Activated T-cell treated with anti-CD3 and anti-CD28 coated beads, Interleukin-2, amount 50 U/mL, for 24 hours (primary cell): Measurements from ENCODE around the gene KCNQ1.

Experiments used
- DNase-seq: peaks from one replicate; pipeline ENCODE4 v3.0.0-alpha.2; 2020
- H3K27ac Mint-ChIP-seq: 2 replicates; pipeline ENCODE4 v1.8.0; 2020; ENCODE audit warnings: mild to moderate bottlenecking, mixed read lengths
- H3K27me3 Mint-ChIP-seq: 2 replicates; pipeline ENCODE4 v1.8.0; 2020; ENCODE audit warnings: mixed read lengths
- H3K36me3 Mint-ChIP-seq: 2 replicates; pipeline ENCODE4 v1.8.0; 2020; ENCODE audit warnings: low read depth, mixed read lengths
- H3K4me1 Mint-ChIP-seq: 2 replicates; pipeline ENCODE4 v1.8.0; 2020; ENCODE audit warnings: low read depth, mixed read lengths
- H3K4me3 Mint-ChIP-seq: 2 replicates; pipeline ENCODE4 v1.8.0; 2020; ENCODE audit warnings: mild to moderate bottlenecking, moderate library complexity, mixed read lengths
- H3K9me3 Mint-ChIP-seq: 2 replicates; pipeline ENCODE4 v1.8.0; 2020; ENCODE audit warnings: mixed read lengths

The KCNQ1 gene

DNA sequence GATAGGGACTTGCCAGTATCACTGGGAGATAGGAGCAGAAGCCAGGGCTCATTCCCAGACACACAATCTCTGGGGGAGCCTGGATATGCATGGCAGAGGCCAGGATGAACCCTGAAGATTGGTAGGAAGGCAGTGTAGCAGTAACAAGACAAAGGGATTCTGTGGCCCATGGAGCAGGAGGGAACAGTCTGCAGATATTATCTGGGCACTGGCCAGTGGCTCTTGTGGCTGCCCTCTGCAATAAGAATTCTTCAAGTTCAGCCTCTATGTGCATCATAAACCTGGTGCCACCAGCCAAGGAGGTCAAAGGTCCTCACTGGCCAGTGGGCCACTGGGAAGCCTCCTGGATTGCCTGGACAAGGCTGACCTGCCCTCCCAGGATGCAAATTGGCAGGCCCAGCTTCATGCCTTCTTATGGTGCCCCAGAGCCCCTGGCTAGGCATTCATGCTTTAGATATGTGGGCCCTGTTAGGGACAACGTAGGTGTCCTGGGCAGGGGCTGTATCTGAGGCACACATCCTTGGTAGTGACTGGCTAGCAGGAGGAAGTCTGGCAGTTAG, 225.8 kb downstream of the KCNQ1 start:
- H3K27ac Mint-ChIP-seq, result no peak overlapping the region
- H3K9me3 Mint-ChIP-seq, result no peaks in the 10 kb centered on the region
- H3K4me3 Mint-ChIP-seq, result no peak overlapping the region
- no peaks in the 10 kb centered on the region for H3K4me1 Mint-ChIP-seq
- H3K27me3 Mint-ChIP-seq, result no peaks in the 10 kb centered on the region
- peak; percentile 18 for DNase-seq
- no peaks in the 10 kb centered on the region for H3K36me3 Mint-ChIP-seq

DNA sequence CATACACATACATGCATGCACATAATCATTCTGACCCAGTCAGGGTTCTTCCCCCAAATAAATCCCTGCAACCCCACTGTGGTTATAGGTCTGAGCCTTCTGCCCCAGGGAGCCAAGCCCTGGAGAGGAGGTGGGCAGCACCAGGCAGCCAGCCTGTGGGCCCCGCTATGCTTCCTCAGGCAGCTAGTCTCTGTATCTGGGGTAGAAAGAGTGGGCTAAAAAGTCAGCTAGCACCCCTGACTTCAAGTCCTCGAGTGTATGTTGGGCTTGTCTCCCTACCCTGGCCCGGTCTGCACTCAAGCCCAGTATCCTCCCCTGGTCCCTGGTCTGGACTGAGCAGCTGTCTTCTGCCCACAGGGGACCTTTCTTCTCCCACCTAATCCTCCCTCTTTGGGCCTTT, 226.9 kb downstream of the KCNQ1 start:
- Mint-ChIP-seq H3K9me3 (no peaks in the 10 kb centered on the region), H3K27ac (no peak overlapping the region), H3K4me3 (no peak overlapping the region), H3K4me1 (no peaks in the 10 kb centered on the region), H3K27me3 (no peaks in the 10 kb centered on the region), H3K36me3 (no peaks in the 10 kb centered on the region)
- DNase-seq, result no peak

DNA sequence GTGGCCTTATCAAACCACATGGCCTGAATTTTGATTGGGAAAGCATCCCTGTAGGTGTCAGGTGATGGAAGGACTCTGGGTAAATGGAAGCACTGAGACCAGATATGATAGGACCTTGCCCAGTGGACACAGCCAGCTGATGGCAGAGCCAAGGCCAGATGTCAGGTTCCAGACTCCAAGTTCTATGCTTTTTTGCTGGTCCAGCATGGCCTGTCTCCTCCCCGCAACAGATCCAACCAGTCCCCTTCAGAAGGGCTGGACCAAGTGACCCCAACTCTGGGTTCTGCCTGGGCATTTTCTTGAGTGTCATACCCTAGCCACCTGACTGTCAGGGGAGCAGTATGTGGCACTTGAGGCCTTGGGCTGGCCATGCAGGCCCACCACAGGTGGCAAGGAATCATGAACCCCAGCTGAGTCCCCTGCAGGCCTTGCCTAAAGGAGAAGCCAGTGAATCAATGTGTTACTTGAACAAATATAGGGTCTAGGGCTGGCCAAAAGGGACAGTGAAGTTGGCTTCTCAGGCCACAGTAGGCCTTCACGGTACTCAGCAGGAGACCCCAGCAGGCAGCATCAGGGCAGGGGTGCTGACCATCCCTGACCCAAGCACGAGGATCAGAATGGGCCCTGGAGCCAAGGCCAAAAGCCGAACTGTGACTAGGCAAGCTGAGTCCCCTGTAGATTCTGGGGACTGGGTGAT, 227.9 kb downstream of the KCNQ1 start:
- Mint-ChIP-seq H3K36me3 (no peaks in the 10 kb centered on the region), H3K4me1 (no peaks in the 10 kb centered on the region), H3K4me3 (no peak overlapping the region), H3K27ac (no peak overlapping the region), H3K27me3 (no peaks in the 10 kb centered on the region), H3K9me3 (no peaks in the 10 kb centered on the region)
- peak; percentile 16 for DNase-seq

DNA sequence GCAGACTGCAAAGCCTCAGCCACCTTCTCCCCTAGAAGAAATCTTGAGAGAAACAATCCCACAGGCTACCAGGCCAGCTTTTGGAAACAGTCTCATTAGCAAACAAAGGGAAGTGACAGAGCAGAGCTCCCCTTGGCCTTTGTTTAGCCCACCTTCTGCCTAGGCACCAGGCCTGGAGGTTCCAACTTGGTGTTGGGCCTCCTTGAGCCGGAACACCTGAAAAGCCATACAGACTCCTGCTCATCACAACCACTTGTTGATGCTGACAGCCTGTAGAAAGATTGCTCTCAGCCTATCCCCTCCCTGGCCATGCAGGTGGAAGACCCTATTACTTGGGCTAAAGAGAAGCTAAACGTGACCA, 228.4 kb downstream of the KCNQ1 start:
- H3K4me1 Mint-ChIP-seq, result no peaks in the 10 kb centered on the region
- no peak overlapping the region for H3K4me3 Mint-ChIP-seq
- no peaks in the 10 kb centered on the region for H3K9me3 Mint-ChIP-seq
- no peaks in the 10 kb centered on the region for H3K27me3 Mint-ChIP-seq
- peak; percentile 15 for DNase-seq
- H3K27ac Mint-ChIP-seq, result no peak overlapping the region
- no peaks in the 10 kb centered on the region for H3K36me3 Mint-ChIP-seq

- Mint-ChIP-seq H3K4me1 (no peaks in the 10 kb centered on the region), H3K27ac (no peak overlapping the region), H3K36me3 (peaks cover 3% of the 10 kb centered on the region), H3K4me3 (no peak overlapping the region), H3K27me3 (no peaks in the 10 kb centered on the region), H3K9me3 (no peaks in the 10 kb centered on the region)
- DNase-seq, result peak; percentile 11
Measured at GRCh38 chr11:2673871-2674471, 229.2 kb downstream of the KCNQ1 start.

- peaks cover 3% of the 10 kb centered on the region for H3K4me1 Mint-ChIP-seq
- no peaks in the 10 kb centered on the region for H3K9me3 Mint-ChIP-seq
- no peak for DNase-seq
- H3K27ac Mint-ChIP-seq, result no peak overlapping the region
- no peaks in the 10 kb centered on the region for H3K27me3 Mint-ChIP-seq
- H3K4me3 Mint-ChIP-seq, result no peak overlapping the region
- peaks cover 3% of the 10 kb centered on the region for H3K36me3 Mint-ChIP-seq
Measured at GRCh38 chr11:2674658-2675131, 229.9 kb downstream of the KCNQ1 start.

DNA sequence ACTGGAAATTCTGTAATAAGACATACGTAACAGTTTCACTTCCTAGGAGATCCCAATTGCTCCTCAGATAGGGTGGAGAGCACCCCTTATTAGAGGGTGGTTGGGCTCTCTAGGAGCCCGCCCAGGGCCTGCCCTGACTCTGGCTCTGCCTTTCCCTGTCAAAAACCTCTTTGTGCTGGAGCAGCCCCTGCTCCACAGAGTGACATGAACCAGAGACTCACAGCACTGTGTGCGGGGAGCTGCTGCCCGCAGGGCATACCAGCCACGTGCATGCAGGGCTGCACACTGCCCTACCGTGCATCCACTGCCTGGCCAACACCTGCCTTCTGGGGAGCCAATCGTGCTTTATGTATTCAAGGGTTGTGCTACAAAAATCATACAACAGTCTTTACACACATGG, 230.7 kb downstream of the KCNQ1 start:
- DNase-seq, result peak; percentile 12
- Mint-ChIP-seq H3K27ac (no peak overlapping the region), H3K4me3 (no peak overlapping the region), H3K9me3 (no peaks in the 10 kb centered on the region), H3K4me1 (peaks cover 3% of the 10 kb centered on the region), H3K27me3 (no peaks in the 10 kb centered on the region), H3K36me3 (peaks cover 3% of the 10 kb centered on the region)

DNA sequence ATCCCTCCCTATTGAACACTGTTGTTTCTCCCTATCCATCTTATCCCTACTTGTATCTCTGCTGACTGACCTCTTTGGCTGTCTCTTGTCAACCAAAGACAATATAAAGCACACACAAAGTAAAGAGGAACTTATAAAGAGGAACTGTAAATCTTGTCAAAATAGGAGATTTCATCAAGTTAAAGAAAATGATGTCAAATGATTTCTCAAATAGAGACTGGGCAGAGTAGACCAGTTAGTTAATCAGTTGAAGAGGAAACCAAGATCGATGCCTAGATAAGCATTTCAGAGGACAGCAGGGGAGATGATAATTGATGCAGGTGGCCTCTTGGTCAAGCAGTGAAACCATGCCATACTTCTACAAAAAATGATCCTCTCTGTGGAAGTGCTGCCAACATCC, 232.3 kb downstream of the KCNQ1 start:
- Mint-ChIP-seq H3K9me3 (no peaks in the 10 kb centered on the region), H3K36me3 (peaks cover 3% of the 10 kb centered on the region), H3K27me3 (no peaks in the 10 kb centered on the region), H3K4me3 (no peak overlapping the region), H3K4me1 (peaks cover 3% of the 10 kb centered on the region), H3K27ac (no peak overlapping the region)
- no peak for DNase-seq

DNA sequence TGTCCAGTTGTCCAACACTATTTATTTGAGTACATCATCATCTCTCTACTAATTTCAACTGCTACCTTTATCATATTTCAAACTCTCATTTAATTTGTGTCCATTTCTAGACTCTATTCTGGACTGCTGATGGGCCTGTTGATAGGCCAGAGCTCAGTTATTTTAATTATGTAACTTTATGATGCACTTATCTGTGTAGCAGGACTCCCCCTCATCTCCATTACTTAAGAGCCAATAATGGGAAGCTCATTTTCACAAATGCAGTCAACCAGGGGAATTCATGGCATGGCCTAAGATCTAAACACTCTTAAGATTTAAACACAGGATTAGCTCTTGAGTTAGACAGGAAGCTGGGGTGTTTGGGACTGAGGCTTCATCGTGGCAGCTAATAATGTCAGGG, 233.6 kb downstream of the KCNQ1 start:
- DNase-seq, result no peak
- no peak overlapping the region for H3K4me3 Mint-ChIP-seq
- peaks cover 3% of the 10 kb centered on the region for H3K4me1 Mint-ChIP-seq
- H3K36me3 Mint-ChIP-seq, result peaks cover 3% of the 10 kb centered on the region
- no peaks in the 10 kb centered on the region for H3K9me3 Mint-ChIP-seq
- no peaks in the 10 kb centered on the region for H3K27me3 Mint-ChIP-seq
- H3K27ac Mint-ChIP-seq, result no peak overlapping the region

- Mint-ChIP-seq H3K27me3 (no peaks in the 10 kb centered on the region), H3K4me1 (peaks cover 3% of the 10 kb centered on the region), H3K9me3 (no peaks in the 10 kb centered on the region), H3K36me3 (peaks cover 3% of the 10 kb centered on the region), H3K27ac (no peak overlapping the region), H3K4me3 (no peak overlapping the region)
- DNase-seq, result peak; percentile 6
Measured at GRCh38 chr11:2679011-2679676, 234.3 kb downstream of the KCNQ1 start.

DNA sequence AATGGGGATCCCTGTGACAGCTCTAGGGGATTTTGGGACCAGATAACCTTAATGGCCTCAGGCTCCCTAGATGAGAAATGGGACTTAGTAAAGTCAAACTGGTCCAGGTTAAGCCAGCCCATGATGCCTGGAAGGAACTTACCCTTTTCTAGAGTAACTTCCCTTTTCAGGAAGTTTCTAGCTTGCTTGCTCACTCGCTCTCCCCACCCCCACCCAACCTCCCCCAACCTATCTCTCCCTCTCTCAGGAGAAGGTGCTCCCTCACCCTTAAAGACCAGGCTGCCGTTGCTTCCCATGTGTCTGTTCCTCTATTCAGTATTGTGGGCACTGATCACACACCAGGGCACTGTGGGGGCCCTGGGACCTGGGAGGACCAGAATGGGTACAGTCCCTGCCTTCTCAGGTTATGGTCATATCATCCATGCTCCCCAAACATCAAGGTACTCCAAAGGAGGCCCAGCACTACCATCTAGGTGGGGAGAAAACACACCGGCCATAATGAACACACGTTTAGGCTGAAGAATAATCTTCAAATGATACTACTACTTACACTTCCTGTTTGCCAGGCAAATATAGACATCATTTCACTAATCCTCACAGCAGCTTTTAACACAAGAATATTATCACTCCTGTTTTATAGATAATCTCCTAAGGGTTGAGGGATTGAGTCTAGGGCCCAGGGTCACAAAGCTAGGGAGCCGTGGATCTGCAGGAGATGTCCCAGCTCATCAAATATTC, 236.8 kb downstream of the KCNQ1 start:
- no peaks in the 10 kb centered on the region for H3K9me3 Mint-ChIP-seq

GRCh38 chr11:2683806-2684205, 239.0 kb downstream of the KCNQ1 start:
- no peak for DNase-seq
- Mint-ChIP-seq H3K4me3 (no peak overlapping the region), H3K9me3 (no peaks in the 10 kb centered on the region), H3K27ac (no peak overlapping the region), H3K4me1 (peaks cover 3% of the 10 kb centered on the region), H3K36me3 (peaks cover 4% of the 10 kb centered on the region), H3K27me3 (no peaks in the 10 kb centered on the region)

More for the DNA sequence above, 236.8 kb downstream of the KCNQ1 start:
- Mint-ChIP-seq H3K27me3 (no peaks in the 10 kb centered on the region), H3K27ac (peak overlapping the region; percentile 34), H3K4me1 (peaks cover 3% of the 10 kb centered on the region), H3K36me3 (peaks cover 8% of the 10 kb centered on the region), H3K4me3 (no peak overlapping the region)
- DNase-seq, result peak; percentile 3

DNA sequence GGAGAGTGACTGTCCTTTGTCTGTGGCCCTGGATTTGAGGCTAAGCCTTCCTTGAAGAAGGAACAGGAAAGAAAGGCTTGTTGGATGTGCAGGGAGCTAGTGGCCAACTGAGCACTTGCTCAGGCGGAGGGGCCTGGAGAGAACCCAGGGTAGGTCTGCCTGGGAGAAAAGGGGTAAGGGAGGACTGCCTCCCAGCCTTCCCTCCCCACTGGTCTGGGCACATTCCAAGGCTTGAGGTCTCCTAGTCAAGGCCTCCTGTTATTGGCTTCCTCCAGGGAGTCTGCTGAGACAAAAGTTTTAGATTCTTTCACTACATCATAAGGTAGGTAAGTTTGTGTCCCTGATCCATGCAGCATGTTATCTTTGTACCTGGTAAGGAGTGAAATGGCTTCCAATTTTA, 239.8 kb downstream of the KCNQ1 start:
- Mint-ChIP-seq H3K4me1 (peaks cover under 1% of the 10 kb centered on the region), H3K36me3 (peaks cover 4% of the 10 kb centered on the region), H3K27ac (no peak overlapping the region), H3K9me3 (no peaks in the 10 kb centered on the region), H3K4me3 (no peak overlapping the region), H3K27me3 (no peaks in the 10 kb centered on the region)
- DNase-seq, result no peak

GRCh38 chr11:2685051-2685450, 240.2 kb downstream of the KCNQ1 start:
- Mint-ChIP-seq H3K27ac (no peak overlapping the region), H3K27me3 (no peaks in the 10 kb centered on the region), H3K4me1 (no peaks in the 10 kb centered on the region), H3K4me3 (no peak overlapping the region), H3K36me3 (peaks cover 4% of the 10 kb centered on the region), H3K9me3 (no peaks in the 10 kb centered on the region)
- no peak for DNase-seq
